Glutamatergic neuron (in vitro differentiated cells): Measurements from ENCODE around the gene WWTR1. TPM values are rescaled to one million over a fixed set of nuclear protein-coding genes. Genes with fewer than 3 reads are reported as not detected.

ENCODE experiments used
- DNase-seq: peaks from one replicate; pipeline ENCODE4 v3.0.0; 2022
- H3K27ac Mint-ChIP-seq: one replicate; pipeline ENCODE4 v1.8.0; 2020; ENCODE audit warnings: mild to moderate bottlenecking, mixed read lengths, inconsistent platforms; ENCODE audit not compliant: unreplicated experiment
- H3K27me3 Mint-ChIP-seq: one replicate; pipeline ENCODE4 v1.8.0; 2020; ENCODE audit warnings: mild to moderate bottlenecking, moderate library complexity, mixed read lengths, inconsistent platforms; ENCODE audit not compliant: unreplicated experiment
- H3K36me3 Mint-ChIP-seq: one replicate; pipeline ENCODE4 v1.8.0; 2020; ENCODE audit warnings: mild to moderate bottlenecking, mixed read lengths, inconsistent platforms; ENCODE audit not compliant: unreplicated experiment
- H3K4me1 Mint-ChIP-seq: one replicate; pipeline ENCODE4 v1.8.0; 2020; ENCODE audit warnings: mild to moderate bottlenecking, low read depth, mixed read lengths, inconsistent platforms; ENCODE audit not compliant: unreplicated experiment
- H3K4me3 Mint-ChIP-seq: one replicate; pipeline ENCODE4 v1.8.0; 2020; ENCODE audit warnings: mild to moderate bottlenecking, mixed read lengths, inconsistent platforms; ENCODE audit not compliant: unreplicated experiment
- H3K9me3 Mint-ChIP-seq: one replicate; pipeline ENCODE4 v1.8.0; 2020; ENCODE audit warnings: mild to moderate bottlenecking, moderate library complexity, mixed read lengths, inconsistent platforms; ENCODE audit not compliant: unreplicated experiment
- CTCF ChIP-seq: fragments of 200-600 bp; sonication (generic); IDR thresholded peaks from one replicate; pipeline ENCODE4 v1.5.0; 2021; ENCODE audit not compliant: partially characterized antibody, unreplicated experiment
- total RNA-seq: library from RNA; stranded (reverse); fragmentation: NEBNext Ultra II Directional; extraction: Animal tissue kit (Norgen Biotek cat#: 25700); gene quantifications from one replicate; pipeline ENCODE4 v1.2.1, GENCODE V29; 2021; ENCODE audit not compliant: unreplicated experiment

The WWTR1 gene
- total RNA-seq, 1 donor from 2014 or later = 2.3 TPM

GRCh38 chr3:149655826-149656574 is 1.8 kb downstream of the WWTR1 start:
- H3K4me3 Mint-ChIP-seq = peak overlapping the region; percentile 79

GRCh38 chr3:149654188-149654601 is 3.6 kb downstream of the WWTR1 start:
- Mint-ChIP-seq H3K4me1 (peaks cover 6% of the 10 kb centered on the region), H3K4me3 (no peak overlapping the region), H3K36me3 (no peaks in the 10 kb centered on the region), H3K27ac (no peak overlapping the region), H3K9me3 (peaks cover 6% of the 10 kb centered on the region), H3K27me3 (peaks cover 11% of the 10 kb centered on the region)
- no peak for TF ChIP-seq CTCF
- DNase-seq = no peak

More at GRCh38 chr3:149655826-149656574, 1.8 kb downstream of the WWTR1 start:
- no peak for TF ChIP-seq CTCF
- peaks cover 6% of the 10 kb centered on the region for H3K4me1 Mint-ChIP-seq
- DNase-seq = no peak
- no peaks in the 10 kb centered on the region for H3K36me3 Mint-ChIP-seq
- peaks cover 10% of the 10 kb centered on the region for H3K27me3 Mint-ChIP-seq
- H3K9me3 Mint-ChIP-seq = peaks cover 6% of the 10 kb centered on the region
- H3K27ac Mint-ChIP-seq = no peak overlapping the region

- TF ChIP-seq CTCF = no peak
- Mint-ChIP-seq H3K4me1 (peaks cover 5% of the 10 kb centered on the region), H3K36me3 (no peaks in the 10 kb centered on the region), H3K4me3 (no peak overlapping the region), H3K27ac (no peak overlapping the region), H3K9me3 (peaks cover 6% of the 10 kb centered on the region), H3K27me3 (peaks cover 11% of the 10 kb centered on the region)
- DNase-seq = no peak
Observed at GRCh38 chr3:149653564-149653963, 4.3 kb downstream of the WWTR1 start.

- no peak for TF ChIP-seq CTCF
- no peak for DNase-seq
- Mint-ChIP-seq H3K36me3 (no peaks in the 10 kb centered on the region), H3K27me3 (peaks cover 11% of the 10 kb centered on the region), H3K27ac (no peak overlapping the region), H3K9me3 (peaks cover 9% of the 10 kb centered on the region), H3K4me3 (no peak overlapping the region), H3K4me1 (peaks cover 3% of the 10 kb centered on the region)
Observed at GRCh38 chr3:149653136-149653535, 4.7 kb downstream of the WWTR1 start.

GRCh38 chr3:149650828-149651227 is 7.0 kb downstream of the WWTR1 start:
- H3K4me3 Mint-ChIP-seq = no peak overlapping the region
- DNase-seq = no peak
- no peak for TF ChIP-seq CTCF
- peaks cover 4% of the 10 kb centered on the region for H3K27me3 Mint-ChIP-seq
- H3K9me3 Mint-ChIP-seq = peaks cover 3% of the 10 kb centered on the region
- no peaks in the 10 kb centered on the region for H3K4me1 Mint-ChIP-seq
- H3K36me3 Mint-ChIP-seq = no peaks in the 10 kb centered on the region
- no peak overlapping the region for H3K27ac Mint-ChIP-seq
